Activated CD4-positive, alpha-beta T cell treated with anti-CD3 and anti-CD28 coated beads, Interleukin-2, amount 50 U/mL, for 24 hours (primary cell): ENCODE data around the gene SELENOV.

Experiments used
- DNase-seq, 2 donors: peaks; one replicate each; pipeline ENCODE4 v3.0.0-alpha.2; 2020; ENCODE audit warnings: low read depth in 1 of 2, low spot score in 1 of 2

Gene SELENOV

GRCh38 chr19:39557811-39558623 lies 43.1 kb downstream of the SELENOV start:
- DNase-seq: no peak

DNA sequence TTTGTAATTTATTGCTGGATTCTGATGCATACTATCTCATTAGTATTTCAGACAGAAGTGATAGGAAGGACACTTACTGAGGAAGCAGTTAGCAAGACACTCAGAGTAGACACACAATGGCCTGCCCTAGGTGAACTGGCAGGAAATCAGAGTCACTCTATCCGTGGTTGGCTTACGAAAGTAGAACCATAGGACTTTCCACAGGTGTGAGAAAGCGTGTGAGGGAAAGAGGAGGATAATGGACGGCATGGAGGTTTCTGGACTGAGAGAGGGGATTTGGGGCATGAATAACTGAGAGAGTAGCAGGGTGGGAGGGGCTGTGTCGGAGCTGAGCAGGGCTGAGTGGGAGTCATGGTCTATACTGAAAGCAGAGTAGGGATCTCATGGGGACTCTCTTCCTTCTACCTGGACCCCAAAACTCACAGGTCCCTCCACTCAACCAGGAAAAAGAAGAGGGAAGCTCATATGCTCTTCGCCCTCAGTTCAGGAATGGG lies 43.7 kb downstream of the SELENOV start:
- DNase-seq: no peak

DNA sequence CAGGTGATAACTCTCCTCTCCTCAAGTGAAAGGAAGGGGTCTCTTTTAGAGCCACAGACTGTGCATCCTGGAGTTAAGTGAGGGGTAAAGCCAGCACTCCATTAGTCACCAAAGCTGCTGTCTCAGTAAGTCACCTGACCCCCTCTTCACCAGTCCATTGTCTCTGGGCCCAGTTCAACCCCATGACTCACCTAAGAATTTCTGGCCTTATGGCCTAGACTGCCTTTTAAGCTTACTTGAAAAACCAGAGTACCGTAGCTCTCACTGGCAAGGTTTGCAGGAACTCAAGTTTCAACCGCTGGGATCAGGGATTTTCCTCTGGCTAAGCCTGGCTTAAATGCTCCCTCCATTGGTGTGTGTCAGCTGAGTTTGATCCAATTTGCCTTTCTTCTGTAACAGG lies 48.5 kb downstream of the SELENOV start:
- DNase-seq: no peak

GRCh38 chr19:39566064-39566463 lies 51.1 kb downstream of the SELENOV start:
- no peak for DNase-seq

- DNase-seq: no peak
Measured at GRCh38 chr19:39568604-39569003, 53.7 kb downstream of the SELENOV start.
